ENCODE results near the gene PHAF1. TPM values are rescaled to one million over a fixed set of nuclear protein-coding genes. Genes with fewer than 3 reads are reported as not detected.

The PHAF1 gene
- total and polyA plus RNA-seq, 2 of the 13 experiments (the other 11 are each of a cell fraction or from before 2014, with no cell fraction given) = 48.3 to 174 TPM

DNA sequence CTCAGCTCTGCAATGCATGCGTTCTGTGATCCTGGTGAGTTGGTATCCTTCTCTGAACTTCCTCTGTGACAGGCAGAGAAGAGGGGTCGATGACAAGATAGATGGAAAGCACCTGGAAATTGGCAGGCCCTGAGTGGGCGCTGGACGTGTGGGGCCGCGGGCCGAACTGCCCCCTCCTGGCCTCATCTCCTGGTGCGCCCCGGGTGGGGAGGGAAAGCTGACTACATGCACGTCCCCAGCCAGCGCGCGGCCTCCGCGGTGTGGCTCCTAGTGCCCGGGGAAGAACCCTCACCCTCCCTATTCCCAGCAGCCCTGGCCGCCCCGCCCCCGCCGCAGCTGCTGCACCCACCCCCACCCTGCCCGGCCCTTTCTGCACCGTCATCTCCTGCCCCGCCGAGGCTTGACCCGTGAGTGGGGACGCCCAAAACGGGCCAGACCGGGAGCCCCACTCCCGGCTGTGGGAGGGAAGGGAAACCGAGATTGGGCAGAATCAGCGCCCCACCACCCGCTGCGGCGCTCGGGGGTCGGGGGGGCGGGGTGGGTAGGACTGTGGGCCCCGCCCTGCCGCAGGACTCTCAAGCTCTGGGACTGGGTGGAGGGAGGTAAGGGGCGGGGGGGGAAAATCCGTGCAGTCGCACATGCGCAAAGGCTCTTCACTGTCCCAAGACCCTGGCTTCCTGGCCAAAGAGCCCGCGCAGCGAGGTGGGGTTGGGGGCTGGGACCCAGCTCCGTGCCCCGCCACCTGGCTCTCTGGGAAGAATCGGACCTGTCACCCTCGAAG lies 60.6 kb downstream of the PHAF1 start, which contains the start of gene NOL3 (continued):
- TF ChIP-seq ZBTB7B (CRISPR knock-in tag; IDR thresholded peaks at IDR 0.05) (0 out of 2 replicates have a peak, but pooled peaks have one; percentile 17), ZNF768 (CRISPR knock-in tag; IDR thresholded peaks at IDR 0.05) (peak; percentile 66), ZNF44 (CRISPR knock-in tag; IDR thresholded peaks at IDR 0.05) (0 out of 2 replicates have a peak, but pooled peaks have one; percentile 60), ELF1 (CRISPR knock-in tag; IDR thresholded peaks at IDR 0.05) (0 out of 2 replicates have a peak, but pooled peaks have one; percentile 34), ZNF296 (CRISPR knock-in tag; conservative IDR thresholded peaks at IDR 0.05) (peak; percentile 54; the same call in 1 of the 2 replicates), STAT5B (CRISPR knock-in tag; IDR thresholded peaks at IDR 0.05) (no peak), POLR2AphosphoS5 (IDR thresholded peaks at IDR 0.05; ENCODE audit: low read depth, low read length) (peak; percentile 81), RAD21 (CRISPR knock-in tag; IDR thresholded peaks at IDR 0.05) (peak; percentile 13; the same call in 1 of the 2 replicates)

DNA sequence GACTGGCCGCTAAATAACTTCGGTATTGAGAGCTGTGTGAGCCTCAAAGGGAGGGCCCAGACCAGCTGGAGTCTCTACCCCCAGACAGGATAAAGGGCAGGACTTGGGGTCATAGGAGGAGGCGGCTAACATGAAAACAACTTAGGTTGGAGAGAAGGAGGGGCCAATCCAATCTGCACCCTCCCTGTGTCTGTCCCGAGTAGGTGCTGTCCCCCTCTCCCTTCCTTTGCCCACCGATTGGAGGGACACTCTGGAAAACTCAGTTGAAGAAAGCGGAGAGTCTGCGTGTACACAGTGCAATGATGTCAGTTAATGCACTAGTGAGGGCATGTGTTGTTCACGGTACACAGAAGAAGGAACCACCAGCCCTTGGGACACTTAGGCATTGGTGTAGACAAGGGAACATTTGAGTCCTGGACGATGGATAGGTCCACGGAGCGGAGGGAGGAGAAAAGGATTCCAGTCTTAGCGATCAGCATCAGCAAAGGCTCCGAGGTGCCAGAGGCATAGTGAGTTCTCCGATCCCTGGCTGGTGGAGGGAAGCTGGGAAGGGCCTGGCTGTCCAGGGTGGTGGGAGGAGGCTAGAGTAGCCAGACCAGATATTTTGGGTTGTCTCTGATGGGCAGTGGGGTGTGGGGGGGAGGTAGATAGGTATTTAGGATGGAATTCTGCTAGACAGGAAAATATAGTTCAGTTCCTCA lies 61.4 kb downstream of the PHAF1 start:
- DNase-seq (ENCODE audit: low spot score) = peak; percentile 45
- TF ChIP-seq, protein P1, sequence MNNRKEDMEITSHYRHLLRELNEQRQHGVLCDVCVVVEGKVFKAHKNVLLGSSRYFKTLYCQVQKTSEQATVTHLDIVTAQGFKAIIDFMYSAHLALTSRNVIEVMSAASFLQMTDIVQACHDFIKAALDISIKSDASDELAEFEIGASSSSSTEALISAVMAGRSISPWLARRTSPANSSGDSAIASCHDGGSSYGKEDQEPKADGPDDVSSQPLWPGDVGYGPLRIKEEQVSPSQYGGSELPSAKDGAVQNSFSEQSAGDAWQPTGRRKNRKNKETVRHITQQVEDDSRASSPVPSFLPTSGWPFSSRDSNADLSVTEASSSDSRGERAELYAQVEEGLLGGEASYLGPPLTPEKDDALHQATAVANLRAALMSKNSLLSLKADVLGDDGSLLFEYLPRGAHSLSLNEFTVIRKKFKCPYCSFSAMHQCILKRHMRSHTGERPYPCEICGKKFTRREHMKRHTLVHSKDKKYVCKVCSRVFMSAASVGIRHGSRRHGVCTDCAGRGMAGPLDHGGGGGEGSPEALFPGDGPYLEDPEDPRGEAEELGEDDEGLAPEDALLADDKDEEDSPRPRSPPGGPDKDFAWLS (CRISPR knock-in tag; IDR thresholded peaks at IDR 0.05; ENCODE audit: borderline replicate concordance) = 0 out of 2 replicates have a peak, but pooled peaks have one; percentile 84
- TF ChIP-seq ZNF614 (CRISPR knock-in tag; IDR thresholded peaks at IDR 0.05; ENCODE audit: borderline replicate concordance) (0 out of 2 replicates have a peak, but pooled peaks have one; percentile 25), CSRNP1 (CRISPR knock-in tag; IDR thresholded peaks at IDR 0.05) (no peak), ZNF234 (CRISPR knock-in tag; conservative IDR thresholded peaks at IDR 0.05) (no peak), TFE3 (CRISPR knock-in tag; IDR thresholded peaks at IDR 0.05) (no peak), THYN1 (CRISPR knock-in tag; IDR thresholded peaks at IDR 0.05; ENCODE audit: borderline replicate concordance, low read depth) (no peak), FOXK1 (CRISPR knock-in tag; IDR thresholded peaks at IDR 0.05; ENCODE audit: borderline replicate concordance, low read depth) (no peak), SETDB1 (CRISPR knock-in tag; IDR thresholded peaks at IDR 0.05; ENCODE audit: borderline replicate concordance) (no peak)

More for the DNA sequence above, 61.4 kb downstream of the PHAF1 start:
- H3K9ac ChIP-seq (ENCODE audit: insufficient read depth, low read depth, low read length) = peak overlapping the region; percentile 75
- H3K36me3 ChIP-seq (replicated peaks in 1 of 2; ENCODE audit: control insufficient read depth in 1 of 2, insufficient read depth in 2 of 2, low read length in 2 of 2) = no peaks in the 10 kb centered on the region; a peak in 1 of 5 replicates
- CTCF ChIA-PET (ENCODE audit: low intra/inter-chr PET ratio, low total read pairs) = interaction anchor here (0.7 to 1.5 kb wide), 2 partner anchors 11 to 13 kb away, joined by 3 to 4 read pairs; partner anchors contain the start of genes FBXL8, MATCAP1 and TRADD
- H3K27me3 ChIP-seq (ENCODE audit: control insufficient read depth in 1 of 2, insufficient read depth in 2 of 2, low read length in 2 of 2) = peaks cover 3 to 29% of the 10 kb centered on the region in 2 experiments; a peak in 4 of 5 replicates
- H3K4me1 ChIP-seq (ENCODE audit: insufficient read depth, low read length) = peaks cover 62% of the 10 kb centered on the region
- peak overlapping the region; percentile 65 to 78 (median 67) for H3K4me3 ChIP-seq (replicated peaks in 1 of 3; ENCODE audit: insufficient read depth in 1 of 3, low read depth in 2 of 3, low read length in 3 of 3)
- peak overlapping the region; percentile 71 for H3K27ac ChIP-seq (ENCODE audit: extremely low read length, insufficient read depth, low read length)
- H2AFZ ChIP-seq (ENCODE audit: low read length) = peak overlapping the region; percentile 24
- 3% methylated on average over 13 of the region's 14 CpGs for WGBS (ENCODE audit: low lambda C conversion rate)
- no peaks in the 10 kb centered on the region for H3K79me2 ChIP-seq (ENCODE audit: insufficient read depth, low read length)
- in situ Hi-C loops (cut with HindIII; ENCODE audit: extremely low pct_ligation_motif_present, low pct_unique_long_range_greater_than_20kb) (no loop called here), intact Hi-C loops (cut with micrococcal nuclease; ENCODE audit: unreplicated experiment) (loop anchor here (1.0 kb wide), 2 partner anchors 12 to 194 kb away; partner anchors contain the start of gene MATCAP1)
- peak overlapping the region; percentile 99 for H3K4me2 ChIP-seq (ENCODE audit: low read depth, low read length)
- FAIRE-seq = no peak
- ATAC-seq = peak; percentile 12
- TSS peak; percentile 64 for BruUV-seq (replicated peaks)
- POLR2A ChIA-PET = interaction anchor here (0.7 to 3.4 kb wide), 23 partner anchors 11 to 341 kb away, joined by 3 to 54 read pairs (median 4); partner anchors contain the start of genes B3GNT9, CBFB, E2F4 and EXOC3L1
- no peaks in the 10 kb centered on the region for H4K20me1 ChIP-seq (ENCODE audit: insufficient read depth, low read length)
- no peaks in the 10 kb centered on the region for H3K9me3 ChIP-seq (ENCODE audit: low read length)

Measured in HepG2 (cell line).